Right forelimb (tissue), 1 donor: ENCODE data around the gene MYNN.

Experiments used
- DNase-seq: peaks from one replicate; pipeline ENCODE4 v3.0.0-alpha.2; 2018

The MYNN gene

DNA sequence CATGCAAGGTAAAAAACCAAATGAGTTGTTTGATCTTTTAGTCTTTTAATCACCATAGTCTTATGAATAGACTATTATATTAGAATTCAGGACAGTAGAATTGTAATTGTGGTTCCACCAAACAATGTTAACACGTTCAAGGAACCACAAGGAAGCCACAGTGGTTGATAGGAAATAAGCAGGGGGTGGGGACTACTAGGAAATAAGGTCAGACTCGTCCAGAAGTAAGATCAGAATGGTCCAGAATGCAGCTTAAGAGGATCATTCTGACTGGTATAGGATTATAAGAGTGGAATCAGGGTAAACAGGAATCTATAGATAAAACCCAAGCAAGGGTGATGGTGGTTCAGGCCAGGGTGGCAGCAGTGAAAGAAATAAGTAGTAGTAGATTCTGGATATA is 7.5 kb downstream of the MYNN start:
- no peak for DNase-seq

DNA sequence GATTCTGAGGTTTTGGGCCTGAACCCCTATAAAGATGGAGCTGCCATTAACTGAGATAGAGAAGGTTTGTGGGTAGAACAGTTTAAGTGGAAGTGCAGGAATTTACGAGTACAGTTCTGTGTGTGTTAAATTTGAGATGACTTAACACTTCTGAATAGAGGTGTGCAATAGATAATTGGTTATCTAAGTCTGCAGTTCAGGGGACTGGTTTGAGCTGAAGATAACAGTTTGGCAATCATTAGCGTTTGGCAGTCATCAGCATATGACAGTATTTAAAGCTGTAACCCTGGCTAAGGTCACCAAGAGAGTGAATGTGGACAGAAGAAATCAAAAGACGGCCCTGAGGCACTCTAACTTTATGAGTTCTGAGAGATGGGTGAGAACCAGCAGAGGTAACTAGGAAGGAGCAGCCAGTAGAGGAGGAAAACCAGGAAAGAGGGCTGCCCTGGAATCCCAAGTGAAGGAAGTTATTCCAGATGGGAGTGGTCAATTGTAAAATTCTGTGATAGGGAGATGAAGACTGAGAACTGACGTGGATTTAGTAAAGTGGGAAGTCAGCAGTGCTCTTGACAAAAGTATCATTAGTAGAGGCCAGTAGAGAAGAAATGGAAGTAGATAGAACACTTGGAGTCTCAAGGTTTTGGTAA is 8.1 kb downstream of the MYNN start:
- DNase-seq: no peak

DNA sequence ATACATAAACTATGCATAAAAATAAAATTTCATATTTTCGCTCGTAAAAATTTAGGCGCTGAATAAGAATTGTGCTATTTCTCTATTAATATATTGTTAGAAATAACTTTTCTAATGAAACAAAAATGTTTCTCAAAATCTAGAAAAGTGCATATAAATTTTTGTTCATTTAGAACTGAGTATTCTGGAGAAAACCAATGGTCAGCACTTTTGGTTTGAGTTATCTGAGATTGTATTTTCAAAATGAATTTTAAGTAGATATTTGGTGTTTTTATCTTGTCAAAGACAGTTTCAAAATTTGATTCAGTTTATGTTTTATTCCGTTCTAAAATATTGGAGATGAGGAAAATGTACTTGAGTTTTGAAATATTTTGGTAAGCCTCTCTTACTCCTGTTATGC is 13.9 kb downstream of the MYNN start:
- DNase-seq: no peak

DNA sequence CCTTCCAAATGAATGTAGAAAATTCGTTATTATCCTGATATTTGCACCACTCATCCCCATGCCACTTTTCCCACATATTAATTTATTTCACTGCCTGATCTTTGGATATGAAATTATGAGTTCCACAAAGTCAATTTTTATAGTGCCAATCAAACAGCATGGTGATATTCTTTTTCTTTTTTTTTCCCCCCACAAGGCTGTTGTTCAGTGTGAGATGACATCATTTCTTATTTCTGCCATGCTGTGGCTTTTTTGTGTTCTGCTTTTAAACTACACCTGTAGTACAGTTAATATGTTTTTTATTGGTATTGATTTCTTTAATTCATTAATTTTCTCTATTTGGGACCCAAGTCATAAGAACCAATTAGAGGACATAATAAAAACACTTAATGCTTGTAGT is 14.6 kb downstream of the MYNN start:
- no peak for DNase-seq

DNA sequence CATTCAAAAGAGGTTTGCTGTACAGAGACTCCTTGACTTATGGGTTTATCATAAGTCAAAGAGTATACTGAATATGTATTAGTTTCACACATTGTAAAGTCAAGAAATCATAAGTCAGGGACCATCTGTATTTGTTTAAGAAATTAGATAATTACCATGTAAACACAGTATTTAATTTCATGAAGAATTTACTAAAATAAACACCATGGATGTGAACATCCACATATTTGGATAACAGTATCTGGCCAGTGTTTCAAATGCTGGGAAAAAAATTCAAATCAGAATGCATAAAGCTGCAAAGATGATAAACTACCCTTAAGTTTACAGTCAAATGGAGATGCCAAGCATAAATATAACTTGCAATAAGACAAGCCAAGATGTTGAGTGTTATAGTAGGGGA is 17.0 kb downstream of the MYNN start:
- DNase-seq: no peak

DNA sequence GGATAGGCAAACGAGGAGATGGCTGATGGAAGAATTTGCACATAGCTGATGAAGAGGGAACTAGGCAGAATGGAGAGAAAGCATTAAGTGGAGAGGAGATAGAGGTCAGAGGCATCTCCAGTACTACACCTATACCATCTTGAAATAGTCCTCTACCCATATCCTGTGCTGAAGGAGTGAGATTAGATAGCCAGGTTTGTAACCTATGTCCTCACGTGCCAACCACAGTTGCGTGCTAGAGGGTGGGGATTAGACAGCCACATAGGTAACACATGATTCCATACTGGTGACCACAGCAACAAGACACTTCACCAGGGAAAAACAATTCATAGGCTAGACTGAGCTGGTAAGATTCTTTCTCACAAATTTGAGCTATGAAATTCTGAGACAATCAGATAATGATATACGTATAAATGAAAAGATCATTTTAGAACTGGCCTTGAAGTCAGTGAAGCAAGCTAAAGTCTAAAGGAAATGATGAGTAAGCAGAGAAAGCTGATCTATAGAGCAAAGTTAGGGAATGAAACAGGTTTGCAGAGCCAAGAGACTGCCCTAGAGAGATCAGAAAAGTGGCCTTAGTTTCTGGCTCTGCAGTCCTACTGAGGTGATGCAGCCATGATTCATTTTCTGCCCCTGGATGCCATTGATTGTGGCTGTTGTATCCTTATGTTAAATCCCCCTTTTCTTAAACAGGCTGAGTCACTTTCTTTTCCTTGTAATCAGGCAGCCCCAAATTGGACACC is 17.7 kb downstream of the MYNN start:
- DNase-seq: no peak

DNA sequence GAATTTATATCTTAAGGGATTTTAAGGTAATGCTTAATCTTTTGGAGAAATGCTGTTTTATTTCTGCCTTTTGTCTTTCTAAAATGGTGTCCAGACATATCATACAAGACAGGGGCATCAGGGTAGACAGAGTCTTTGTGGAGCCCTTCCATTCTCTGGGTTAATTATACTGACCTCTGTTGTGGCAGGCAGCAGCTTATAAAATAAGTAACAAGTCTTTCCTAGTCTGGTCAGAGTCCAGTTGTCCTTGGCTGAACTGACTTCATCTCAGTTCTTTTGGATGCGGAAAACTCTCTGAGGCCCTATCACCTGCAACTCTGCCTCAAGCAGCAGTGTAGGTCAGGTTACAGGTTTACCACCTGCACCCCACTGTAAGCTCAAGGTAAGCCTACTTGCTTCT is 19.2 kb downstream of the MYNN start:
- DNase-seq: no peak

DNA sequence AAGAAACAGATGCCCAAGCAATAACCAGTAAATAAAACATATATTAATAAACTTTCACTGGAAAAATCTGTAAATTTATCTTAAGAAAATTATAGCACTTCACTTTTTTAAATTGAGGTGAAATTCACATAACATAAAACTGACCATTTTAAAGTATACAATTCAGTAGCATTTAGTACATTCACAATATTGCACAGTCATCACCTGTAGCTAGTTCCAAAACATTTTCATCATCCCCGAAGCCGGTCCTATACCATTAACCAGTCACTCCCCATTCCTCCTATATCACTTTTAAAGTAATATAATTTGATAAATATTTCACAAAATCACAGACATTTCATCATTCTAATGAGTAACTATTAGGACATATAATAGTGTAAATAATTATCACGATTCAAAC is 31.5 kb downstream of the MYNN start:
- DNase-seq: no peak

DNA sequence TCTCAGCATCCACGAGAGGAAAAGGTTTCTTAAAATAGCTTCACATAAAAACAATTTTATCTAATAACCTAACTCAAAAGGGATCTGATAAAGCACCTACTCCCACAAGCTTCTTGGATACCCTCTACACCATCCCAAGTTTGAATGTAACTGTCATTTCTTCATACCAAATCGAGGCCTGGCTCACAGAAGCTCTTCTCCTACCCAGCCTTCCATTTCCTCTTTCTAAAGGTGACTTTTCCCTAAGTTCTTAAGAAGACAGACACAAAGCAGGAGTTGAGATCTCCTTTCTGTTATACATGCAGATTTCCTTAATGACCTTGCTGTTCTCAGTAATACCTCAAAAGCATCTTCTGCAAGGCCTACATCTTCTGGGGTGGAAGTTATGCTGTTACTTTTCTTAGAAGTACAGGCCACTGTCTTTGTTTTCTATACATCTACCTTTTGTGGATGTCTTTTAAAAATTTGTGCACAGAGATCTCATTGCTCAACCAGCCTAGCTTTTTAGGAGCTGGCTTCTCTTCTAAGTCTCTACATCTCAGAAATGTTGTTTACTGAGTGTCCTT is 36.1 kb downstream of the MYNN start:
- no peak for DNase-seq

DNA sequence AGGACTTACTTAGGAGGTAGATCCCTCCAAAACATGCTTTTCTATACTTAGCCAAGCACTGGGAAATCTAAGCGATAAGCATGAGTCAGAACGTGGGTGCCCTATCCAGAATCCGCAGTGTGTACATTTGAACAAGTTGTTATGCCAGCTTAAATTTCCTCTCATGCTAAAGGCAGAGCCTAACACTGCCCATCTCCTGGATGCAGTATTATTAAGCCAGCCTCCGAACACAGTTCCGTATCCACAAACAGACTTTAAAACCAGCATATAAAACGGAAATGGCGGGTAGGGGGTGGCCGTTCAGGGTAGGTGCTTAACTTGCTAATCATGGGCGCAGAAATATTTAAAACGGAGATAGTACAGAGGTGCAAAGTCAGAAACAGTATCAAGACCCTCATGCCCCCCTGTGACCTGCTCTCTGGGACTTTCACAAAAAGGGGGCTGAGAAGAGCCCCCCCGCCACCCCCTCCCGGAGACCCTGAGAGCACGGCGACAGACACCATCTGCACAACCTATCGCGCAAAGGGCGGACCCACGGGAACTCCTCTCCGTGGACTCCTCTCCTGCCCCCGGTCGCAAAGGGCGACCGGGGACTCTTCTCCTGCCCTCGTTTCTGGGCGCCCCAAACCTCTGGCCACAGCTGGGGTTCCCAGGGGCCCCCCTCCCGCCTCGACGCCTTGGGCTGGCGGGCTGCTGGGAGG is 38.6 kb downstream of the MYNN start:
- DNase-seq: no peak

DNA sequence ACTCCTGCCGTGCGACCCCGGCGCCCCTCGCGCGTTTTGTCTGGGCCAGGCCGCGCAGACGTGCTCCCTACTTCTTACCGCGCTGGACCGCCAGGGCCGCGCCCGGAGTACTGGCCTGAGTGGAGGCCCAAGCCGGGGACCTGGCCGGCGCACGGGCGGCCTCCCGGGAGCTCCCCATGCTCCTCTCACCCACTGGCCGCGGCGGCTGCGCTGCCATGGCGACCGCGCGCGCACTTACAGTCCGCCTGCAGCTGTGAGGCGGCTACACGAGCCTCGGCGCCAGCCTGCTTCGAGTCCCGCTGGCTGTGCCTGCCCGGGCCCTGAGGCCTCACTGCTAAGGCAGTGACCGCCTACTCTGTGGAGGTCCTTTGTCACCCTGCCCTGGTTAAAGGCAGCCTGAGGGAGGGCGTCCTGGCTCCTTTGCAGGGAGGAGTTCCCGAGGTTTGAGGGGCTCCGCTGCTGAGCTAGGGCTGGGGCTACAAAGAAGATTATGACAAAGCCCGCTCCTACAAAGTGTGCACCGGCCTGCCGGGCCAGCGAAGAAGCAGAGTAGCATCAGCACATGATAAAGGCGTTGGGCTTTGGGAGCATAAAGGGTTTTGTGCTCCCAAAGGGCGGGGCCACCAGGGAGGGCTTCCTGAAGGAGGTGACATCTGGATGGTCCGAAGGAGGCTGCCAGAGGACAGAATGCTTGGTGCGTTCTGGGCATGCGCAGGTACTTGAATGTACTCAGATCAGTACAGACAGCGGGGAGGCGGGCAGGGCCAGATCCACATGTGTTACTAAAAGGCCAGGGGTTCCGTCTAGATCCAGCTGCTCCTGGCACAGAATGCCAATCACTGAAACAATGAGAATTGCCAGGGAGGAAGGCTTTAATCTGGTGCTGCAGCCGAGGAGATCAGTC is 39.4 kb downstream of the MYNN start, which contains the start of the genes LRRC34 and LRRIQ4:
LRRC34 (minus strand) TSS at position 573 of the 904 bp plus-strand sequence; CDS start at position 217, 356 bp downstream.
LRRIQ4 (plus strand) TSS at position 539 of the 904 bp plus-strand sequence. CDS start 9,052 bp downstream, outside the sequence.
- peak; percentile 84 for DNase-seq

DNA sequence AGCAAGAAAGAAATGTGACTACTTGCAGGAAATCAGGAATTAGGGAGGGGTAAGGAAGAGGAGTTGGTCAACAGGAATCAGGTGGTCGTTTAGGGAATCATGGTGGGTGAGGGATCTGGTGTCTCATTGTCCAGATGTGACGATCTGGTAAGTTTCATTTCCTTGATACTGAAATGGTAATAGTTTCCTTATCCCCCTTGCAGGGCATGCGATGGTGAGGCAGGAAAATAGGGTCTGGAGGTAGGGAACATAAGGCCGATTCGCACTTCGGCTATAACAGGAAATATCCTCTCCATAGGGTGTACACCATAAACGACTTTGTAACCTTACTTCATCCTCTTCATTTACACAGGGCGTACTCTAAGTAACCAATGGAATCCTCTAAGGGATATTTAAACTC is 40.1 kb downstream of the MYNN start:
- peak; percentile 46 for DNase-seq

DNA sequence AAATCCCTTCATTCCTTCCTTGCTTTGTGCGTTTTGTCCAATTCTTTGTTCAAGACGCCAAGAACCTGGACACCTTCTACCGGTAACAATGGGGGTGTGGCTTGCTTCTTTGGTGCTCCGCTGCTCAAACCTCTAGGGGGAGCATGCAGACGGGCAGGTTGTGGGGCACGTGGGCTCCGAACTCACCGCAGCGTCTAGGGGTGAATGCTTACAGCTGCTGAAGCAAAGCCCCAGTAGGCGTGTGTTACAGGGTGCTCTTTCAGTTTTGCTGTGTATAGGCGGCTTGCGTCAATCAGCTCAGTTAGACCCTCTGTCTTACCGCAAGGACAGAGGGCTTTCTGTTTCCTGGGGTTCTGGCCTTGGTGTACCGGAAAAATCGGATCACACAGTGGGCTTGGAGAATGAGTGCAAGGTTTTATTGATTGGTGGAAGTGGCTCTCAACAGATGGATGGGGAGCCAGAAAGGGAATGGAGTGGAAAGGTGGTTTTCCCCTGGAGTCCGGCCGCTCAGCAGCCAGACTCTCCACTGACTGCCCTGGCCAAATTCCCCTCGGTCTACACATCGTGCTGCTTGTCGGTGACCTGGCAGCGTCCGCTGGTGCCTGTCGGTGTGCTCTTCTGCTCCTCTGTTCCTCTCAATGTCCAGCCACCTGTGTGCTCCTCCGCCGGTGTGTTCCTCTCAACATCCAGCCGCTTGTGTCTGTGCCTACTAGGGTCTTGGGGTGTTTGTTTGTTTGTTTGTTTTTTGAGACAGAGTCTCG is 40.7 kb downstream of the MYNN start:
- no peak for DNase-seq

DNA sequence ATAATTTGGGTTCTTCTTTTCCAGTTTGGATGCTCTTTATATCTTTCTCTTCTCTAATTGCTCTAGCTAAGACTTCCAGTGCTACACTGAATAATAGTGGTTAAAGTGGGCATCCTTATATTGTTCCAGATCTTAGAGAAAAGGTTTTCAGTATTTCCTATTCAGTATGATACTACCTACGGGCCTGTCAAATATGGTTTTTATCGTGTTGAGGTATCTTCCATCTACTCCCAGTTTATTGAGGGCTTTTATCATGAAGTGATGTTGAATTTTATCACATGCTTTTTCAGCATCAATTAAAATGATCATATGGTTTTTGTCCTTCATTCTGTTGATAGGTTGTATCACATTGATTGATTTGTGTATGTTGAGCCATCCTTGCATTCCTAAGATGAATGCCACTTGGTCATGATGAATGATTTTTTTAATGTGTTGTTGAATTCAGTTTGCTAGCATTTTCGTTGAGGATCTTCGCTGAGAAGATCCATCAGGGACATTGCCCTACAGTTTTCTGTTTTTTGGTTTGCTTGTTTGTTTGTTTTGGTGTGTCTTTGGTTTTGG is 42.5 kb downstream of the MYNN start:
- no peak for DNase-seq

DNA sequence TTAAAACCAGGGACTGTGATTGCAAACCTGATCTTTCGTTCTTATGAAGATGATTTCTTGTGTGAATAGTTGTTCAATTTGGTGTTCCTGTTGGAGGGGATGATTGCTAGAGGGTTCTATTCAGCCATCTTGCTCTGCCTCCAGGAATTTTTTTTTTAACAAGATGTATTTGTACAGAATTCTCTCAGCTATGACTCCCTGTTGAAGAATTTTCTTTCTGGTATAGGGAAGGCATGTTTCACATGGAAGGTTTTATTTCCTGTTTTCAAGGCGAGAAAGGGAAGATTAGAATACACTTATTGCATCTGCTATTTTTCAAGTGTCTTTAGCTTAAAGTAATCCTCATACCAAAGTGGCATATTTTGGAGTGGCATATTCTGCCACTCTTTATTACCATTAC is 45.1 kb downstream of the MYNN start:
- no peak for DNase-seq

DNA sequence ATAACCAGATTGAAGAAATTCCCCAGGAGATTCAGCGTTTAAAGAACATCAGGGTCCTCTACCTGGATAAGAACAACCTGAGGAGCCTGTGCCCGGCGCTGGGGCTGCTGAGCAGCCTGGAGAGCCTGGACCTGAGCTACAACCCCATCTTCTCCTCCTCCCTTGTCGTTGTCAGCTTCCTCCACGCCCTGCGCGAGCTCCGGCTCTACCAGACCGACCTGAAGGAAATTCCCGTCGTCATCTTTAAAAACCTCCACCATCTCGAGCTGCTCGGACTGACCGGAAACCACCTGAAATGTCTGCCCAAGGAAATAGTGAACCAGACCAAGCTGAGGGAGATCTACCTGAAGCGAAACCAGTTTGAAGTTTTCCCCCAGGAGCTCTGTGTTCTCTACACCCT is 48.9 kb downstream of the MYNN start:
- no peak for DNase-seq

DNA sequence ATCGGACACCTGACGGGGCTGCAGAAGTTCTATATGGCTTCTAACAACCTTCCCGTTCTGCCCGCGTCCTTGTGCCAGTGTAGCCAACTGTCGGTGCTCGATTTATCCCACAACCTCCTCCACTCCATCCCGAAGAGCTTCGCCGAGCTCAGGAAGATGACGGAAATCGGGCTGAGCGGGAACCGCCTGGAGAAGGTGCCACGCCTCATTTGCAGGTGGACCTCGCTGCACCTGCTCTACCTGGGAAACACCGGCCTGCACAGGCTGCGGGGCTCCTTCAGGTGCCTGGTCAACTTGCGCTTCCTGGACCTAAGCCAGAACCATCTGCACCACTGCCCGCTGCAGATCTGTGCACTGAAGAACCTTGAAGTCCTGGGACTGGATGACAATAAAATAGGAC is 49.3 kb downstream of the MYNN start:
- no peak for DNase-seq

DNA sequence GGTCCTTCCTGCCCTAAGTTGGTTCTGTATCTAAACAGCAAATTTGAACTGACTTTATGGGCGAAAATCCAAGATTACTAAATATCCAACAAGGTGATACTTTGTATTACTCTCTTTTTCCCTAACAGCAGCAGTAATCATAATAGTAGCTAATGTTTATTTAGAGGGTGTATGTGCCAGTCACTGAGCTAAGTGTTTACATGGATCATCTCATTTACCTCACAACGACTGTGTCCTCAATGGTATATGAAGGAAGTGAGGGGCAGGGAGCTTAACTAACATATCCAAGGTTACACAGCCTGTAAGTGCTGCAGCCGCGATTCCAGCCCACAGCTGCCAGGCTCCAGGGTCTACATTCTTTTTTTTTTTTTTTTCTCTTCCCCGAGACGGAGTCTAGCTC is 49.8 kb downstream of the MYNN start:
- DNase-seq: no peak

DNA sequence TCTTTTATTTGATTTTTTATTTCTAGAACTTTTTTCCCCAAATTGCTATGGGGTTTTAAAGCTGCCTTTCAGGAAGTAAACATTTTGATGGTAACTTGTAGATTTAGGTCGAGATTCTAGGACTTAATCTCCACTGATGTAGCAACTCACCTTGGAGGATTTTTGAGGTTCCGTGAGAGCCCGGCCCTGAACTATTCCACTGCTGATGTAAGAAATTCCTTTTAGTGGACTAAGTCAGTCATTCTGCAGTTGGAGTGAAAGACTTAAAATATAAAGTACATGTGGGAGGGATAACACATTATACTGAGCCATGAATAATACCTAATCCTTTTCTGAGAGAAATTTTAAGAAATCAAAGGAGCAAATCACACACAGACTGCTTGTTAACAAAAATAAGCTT is 52.1 kb downstream of the MYNN start:
- no peak for DNase-seq

DNA sequence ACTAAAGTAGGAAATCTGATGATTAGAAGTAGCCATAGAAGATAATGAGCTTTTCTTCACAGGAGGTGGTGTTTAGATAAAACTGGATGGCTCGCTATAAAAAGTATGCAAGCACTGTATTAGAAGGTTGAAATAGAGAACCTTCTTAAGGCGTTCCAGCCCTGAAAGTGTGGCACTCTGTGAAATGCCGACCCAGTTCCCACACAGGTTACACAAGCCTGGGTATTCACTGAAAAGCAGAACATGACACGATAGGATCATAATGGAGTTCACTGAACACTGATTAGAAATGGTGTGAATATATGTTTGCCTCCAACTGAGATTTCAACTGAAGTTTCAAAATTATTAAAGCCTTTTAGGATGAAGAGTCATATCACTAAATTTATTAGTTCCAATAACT is 54.5 kb downstream of the MYNN start:
- DNase-seq: no peak

DNA sequence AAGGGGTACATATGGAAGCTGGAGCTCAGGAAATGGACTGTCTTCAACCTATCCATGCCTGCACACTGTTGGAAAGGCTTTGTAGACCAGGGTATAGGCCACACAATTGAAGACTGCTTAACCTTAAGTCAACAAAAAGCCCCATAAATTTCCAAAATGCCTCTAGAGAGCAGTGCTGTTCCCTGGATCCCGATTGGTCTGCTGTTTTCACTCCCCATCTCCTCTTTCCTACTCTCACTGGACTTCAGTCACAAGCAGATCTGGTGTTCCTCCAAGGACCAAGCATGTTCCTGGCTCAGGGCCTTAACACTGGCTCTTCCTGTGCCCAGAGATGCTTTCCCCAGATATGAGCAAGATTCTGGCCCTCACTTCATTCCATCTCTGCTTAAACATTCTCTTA is 62.3 kb downstream of the MYNN start:
- DNase-seq: no peak
